ENCODE measurements around the gene LACRT. TPM values are rescaled to one million over a fixed set of nuclear protein-coding genes. Genes with fewer than 3 reads are reported as not detected.
"Not testable (repeated sequence)": the region's sequence is repeated elsewhere in the genome, so short reads cannot be mapped to it uniquely, and the experiment has no call there.

Gene LACRT
- total and polyA plus RNA-seq, 2 donors (not counting 1 experiment from before 2014, with no cell fraction given), result not detected

DNA sequence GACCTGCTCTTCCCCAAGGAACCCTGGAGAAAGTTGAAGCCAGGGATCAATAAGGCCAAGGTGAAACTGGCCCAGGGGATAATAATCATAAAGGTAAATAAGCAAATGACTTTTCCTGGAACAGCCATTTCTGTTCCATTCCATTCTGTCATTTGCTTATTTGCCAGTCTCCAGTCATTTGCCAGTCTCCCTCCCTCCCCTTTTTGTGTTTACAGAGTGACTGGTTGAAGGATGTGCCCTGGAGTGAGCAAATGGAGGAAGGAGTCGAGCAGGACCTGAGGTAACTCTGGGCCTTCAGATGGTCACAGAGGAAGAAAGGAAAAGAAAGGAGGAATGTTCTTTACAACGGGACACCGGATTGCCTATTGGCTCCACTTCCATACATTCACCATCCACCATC is 31.3 kb upstream of the LACRT start:
- H3K27ac ChIP-seq (ENCODE audit: low read length in 2 of 2), result no peak overlapping the region
- H3K4me1 ChIP-seq (ENCODE audit: control insufficient read depth in 2 of 2, insufficient read depth in 2 of 2, low read length in 2 of 2), result no peaks in the 10 kb centered on the region
- no peak overlapping the region for H2AFZ ChIP-seq (ENCODE audit: insufficient read depth, low read depth, low read length, poor library complexity, severe bottlenecking)
- intact Hi-C loops (cut with micrococcal nuclease), result no loop called here
- H3K4me3 ChIP-seq (ENCODE audit: control extremely low read depth in 1 of 5, extremely low read depth in 1 of 5, insufficient read depth in 1 of 5, low read depth in 2 of 5, low read length in 4 of 5), result no peak overlapping the region
- no peak for ATAC-seq (ENCODE audit: low read depth)
- POLR2A ChIA-PET, result no interaction called here
- H3K36me3 ChIP-seq (replicated peaks in 1 of 2; ENCODE audit: control extremely low read depth in 1 of 2, control insufficient read depth in 1 of 2, extremely low read depth in 1 of 2, insufficient read depth in 2 of 2, low read length in 1 of 2), result no peaks in the 10 kb centered on the region
- TF ChIP-seq EZH2 (IDR thresholded peaks at IDR 0.05; ENCODE audit: borderline replicate concordance, insufficient read depth, low read depth, low read length, poor library complexity, severe bottlenecking), result no peak
- TF ChIP-seq CTCF (IDR thresholded peaks at IDR 0.05), result no peak
- H3K27me3 Mint-ChIP-seq, result peaks cover 28% of the 10 kb centered on the region
- H3K9me3 ChIP-seq (ENCODE audit: control extremely low read depth in 1 of 3, control insufficient read depth in 2 of 3, insufficient read depth in 1 of 3, low read length in 2 of 3), result no peaks in the 10 kb centered on the region
- no CpG with 5 or more reads among the region's 3 CpGs for WGBS (ENCODE audit: insufficient coverage)
- CTCF ChIA-PET, result no interaction called here
- peaks cover 0 to 3% (median 0%) of the 10 kb centered on the region in 4 experiments for H3K27me3 ChIP-seq (replicated peaks in 1 of 4; ENCODE audit: control extremely low read depth in 1 of 4, control insufficient read depth in 3 of 4, insufficient read depth in 4 of 4, low read length in 3 of 4)
- no peaks in the 10 kb centered on the region for H3K4me1 Mint-ChIP-seq
- no peak for DNase-seq
- no peaks in the 10 kb centered on the region for H3K79me2 ChIP-seq (ENCODE audit: control insufficient read depth, insufficient read depth, low read length)
- no peaks in the 10 kb centered on the region for H4K20me1 ChIP-seq (ENCODE audit: control insufficient read depth, insufficient read depth, low read length, poor library complexity, severe bottlenecking)
- no peaks in the 10 kb centered on the region for H3K9me3 Mint-ChIP-seq (ENCODE audit: insufficient read depth)
- H3K9ac ChIP-seq (ENCODE audit: low read length), result no peak overlapping the region
- no peak overlapping the region for H3K27ac Mint-ChIP-seq
- no peak overlapping the region for H3K4me2 ChIP-seq (replicated peaks; ENCODE audit: low read depth, low read length, poor library complexity, severe bottlenecking)
- no peak overlapping the region for H3K4me3 Mint-ChIP-seq

DNA sequence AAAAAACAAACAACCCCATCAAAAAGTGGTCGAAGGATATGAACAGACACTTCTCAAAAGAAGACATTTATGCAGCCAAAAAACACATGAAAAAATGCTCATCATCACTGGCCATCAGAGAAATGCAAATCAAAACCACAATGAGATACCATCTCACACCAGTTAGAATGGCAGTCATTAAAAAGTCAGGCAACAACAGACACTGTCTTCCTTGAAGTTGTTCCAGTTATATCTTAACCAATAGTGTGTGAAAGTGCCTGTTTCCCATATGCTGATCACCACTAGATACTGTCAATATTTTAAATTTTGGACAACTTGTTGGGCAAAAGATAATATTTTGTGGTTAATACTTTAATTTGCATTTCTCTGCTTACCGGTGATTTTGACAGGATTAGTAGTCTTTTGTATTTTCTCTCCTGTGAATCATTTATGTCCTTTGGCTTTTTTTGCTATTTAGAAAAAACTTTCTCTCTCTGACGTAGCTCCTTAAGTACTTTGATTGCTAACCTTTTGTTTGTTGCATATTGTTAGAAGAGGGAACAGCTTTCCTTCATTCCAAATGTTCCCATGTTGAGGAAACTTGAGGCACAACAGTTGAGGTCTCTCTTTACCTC is 30.4 kb upstream of the LACRT start:
- H2AFZ ChIP-seq (ENCODE audit: insufficient read depth, low read depth, low read length, poor library complexity, severe bottlenecking); H3K79me2 ChIP-seq (ENCODE audit: control insufficient read depth, insufficient read depth, low read length); H4K20me1 ChIP-seq (ENCODE audit: control insufficient read depth, insufficient read depth, low read length, poor library complexity, severe bottlenecking); H3K4me1 ChIP-seq (ENCODE audit: control insufficient read depth in 2 of 2, insufficient read depth in 2 of 2, low read length in 2 of 2); DNase-seq; H3K4me2 ChIP-seq (replicated peaks; ENCODE audit: low read depth, low read length, poor library complexity, severe bottlenecking); H3K9ac ChIP-seq (ENCODE audit: low read length); ATAC-seq (ENCODE audit: low read depth); H3K4me3 Mint-ChIP-seq; H3K9me3 ChIP-seq (ENCODE audit: control extremely low read depth in 1 of 3, control insufficient read depth in 2 of 3, insufficient read depth in 1 of 3, low read length in 2 of 3); H3K4me1 Mint-ChIP-seq; intact Hi-C loops (cut with micrococcal nuclease); H3K27ac Mint-ChIP-seq; H3K4me3 ChIP-seq (ENCODE audit: control extremely low read depth in 1 of 5, extremely low read depth in 1 of 5, insufficient read depth in 1 of 5, low read depth in 2 of 5, low read length in 4 of 5); H3K36me3 ChIP-seq (replicated peaks in 1 of 2; ENCODE audit: control extremely low read depth in 1 of 2, control insufficient read depth in 1 of 2, extremely low read depth in 1 of 2, insufficient read depth in 2 of 2, low read length in 1 of 2); H3K9me3 Mint-ChIP-seq (ENCODE audit: insufficient read depth); H3K27me3 ChIP-seq (replicated peaks in 1 of 4; ENCODE audit: control extremely low read depth in 1 of 4, control insufficient read depth in 3 of 4, insufficient read depth in 4 of 4, low read length in 3 of 4); POLR2A ChIA-PET; CTCF ChIA-PET; H3K27ac ChIP-seq (ENCODE audit: low read length in 2 of 2): not testable (repeated sequence)
- WGBS (ENCODE audit: insufficient coverage), result no CpG with 5 or more reads among the region's 3 CpGs
- H3K27me3 Mint-ChIP-seq, result peaks cover 28% of the 10 kb centered on the region
